Right lobe of liver (tissue), 6 donors: ENCODE data around the gene GABRA4. TPM values are rescaled to one million over a fixed set of nuclear protein-coding genes. Genes with fewer than 3 reads are reported as not detected.

Experiments used
- ATAC-seq, 4 donors: fragments of 200-7000 bp; cut with Tn5 transposase; one replicate each; pipeline ENCODE4 v1.9.1; 2020; ENCODE audit warnings: mild to moderate bottlenecking in 4 of 4, moderate library complexity in 4 of 4
- DNase-seq, 3 donors: peaks; one replicate each; pipeline ENCODE4 v3.0.0-alpha.2; 2020
- H3K27ac ChIP-seq, 3 donors: fragments of 200-600 bp; one replicate each; pipeline ENCODE4 v1.8.0; 2022
- H3K27me3 ChIP-seq, 2 donors: fragments of 200-600 bp; one replicate each; pipeline ENCODE4 v1.8.0; 2022
- H3K36me3 ChIP-seq, 4 donors: fragments of 200-600 bp; sonication (generic) in 1 of 4; one replicate each; pipeline versions ENCODE4 v1.5.1 to v1.8.0; 2017 to 2022; ENCODE audit warnings: control low read depth in 1 of 4
- H3K4me1 ChIP-seq, 4 donors: fragments of 200-600 bp; sonication (generic) in 1 of 4; one replicate each; pipeline versions ENCODE4 v1.5.1 to v1.8.0; 2017 to 2022; ENCODE audit warnings: control low read depth in 1 of 4
- H3K4me3 ChIP-seq, 3 donors: fragments of 200-600 bp; one replicate each; pipeline ENCODE4 v1.8.0; 2022
- H3K9me3 ChIP-seq, 4 donors: fragments of 200-600 bp; sonication (generic) in 1 of 4; one replicate each; pipeline versions ENCODE4 v1.5.1 to v1.8.0; 2017 to 2022; ENCODE audit warnings: control low read depth in 1 of 4
- CTCF ChIP-seq, 4 donors: fragments of 200-600 bp in 3 of 4; fragments of 450-650 bp in 1 of 4; IDR thresholded peaks; one replicate each; pipeline versions ENCODE4 v1.5.1 to v1.8.0; 2016 to 2022; ENCODE audit warnings: antibody characterized with exemption in 4 of 4, mild to moderate bottlenecking in 2 of 4
- POLR2A ChIP-seq: fragments of 450-650 bp; IDR thresholded peaks from one replicate; pipeline ENCODE4 v1.6.1; 2017; ENCODE audit warnings: antibody characterized with exemption, mild to moderate bottlenecking
- WGBS: methylation state at CpG from one replicate; pipeline ENCODE4 v1.1.6; 2018; ENCODE audit warnings: low coverage, low lambda C conversion rate; ENCODE audit not compliant: insufficient coverage; ENCODE audit errors: missing lambda C conversion rate; 5-methylcytosine and 5-hydroxymethylcytosine counted together
- intact Hi-C, 2 donors: fragments of 100-400 bp; cut with DNase I; formaldehyde crosslinking; loops; one replicate each; pipeline versions ENCODE4 v1.11.2 to v1.14.1; 2022
- total RNA-seq, 6 experiments: library from RNA; depleted of rRNA in 2 of 6; stranded (reverse); fragments of >200 nt in 2 of 6; fragmentation: NEBNext Ultra II Directional in 3 of 6; extraction: Animal tissue kit (Norgen Biotek cat#: 25700) in 3 of 6; gene quantifications; one replicate each; pipeline versions ENCODE4 v1.1.0 to v1.2.4, GENCODE V29; 2016 to 2023
- donor health status: DM: no; HTN: yes; CAD: no.
- donor health status: DM: no; HTN: no; CAD: no.
- donor health status: DM: no; HTN: no; CAD: no.
- donor health status: DM: no; HTN: yes; CAD: no.
- donor health status: DM: no; HTN: yes; CAD: no.

The GABRA4 gene
- total RNA-seq, 6 experiments from 2014 or later = 0.12 TPM; not detected in 5

GRCh38 chr4:46967631-46968030 is 25.8 kb downstream of the GABRA4 start:
- WGBS = 54% methylated on average over 2 of the region's 2 CpGs
- Histone ChIP-seq H3K27me3 (no peaks in the 10 kb centered on the region), H3K4me3 (no peak overlapping the region), H3K9me3 (no peaks in the 10 kb centered on the region), H3K36me3 (no peaks in the 10 kb centered on the region), H3K4me1 (no peaks in the 10 kb centered on the region), H3K27ac (no peak overlapping the region)
- intact Hi-C loops = no loop called here
- DNase-seq = no peak
- no peak for TF ChIP-seq POLR2A
- TF ChIP-seq CTCF (IDR thresholded peaks at IDR 0.05) = no peak
- ATAC-seq = no peak

- no peaks in the 10 kb centered on the region for H3K9me3 ChIP-seq
- DNase-seq (no peak), ATAC-seq (no peak)
- no peaks in the 10 kb centered on the region for H3K36me3 ChIP-seq
- no peak overlapping the region for H3K4me3 ChIP-seq
- TF ChIP-seq POLR2A (no peak), CTCF (IDR thresholded peaks at IDR 0.05) (no peak)
- H3K27me3 ChIP-seq = no peaks in the 10 kb centered on the region
- no peak overlapping the region for H3K27ac ChIP-seq
- 34% methylated on average over 2 of the region's 2 CpGs for WGBS
- intact Hi-C loops = no loop called here
- H3K4me1 ChIP-seq = no peaks in the 10 kb centered on the region
These were observed 34.5 kb downstream of the GABRA4 start for GRCh38 chr4:46958742-46959488.

- Histone ChIP-seq H3K36me3 (no peaks in the 10 kb centered on the region), H3K4me3 (no peak overlapping the region), H3K4me1 (no peaks in the 10 kb centered on the region), H3K27ac (no peak overlapping the region), H3K27me3 (no peaks in the 10 kb centered on the region), H3K9me3 (no peaks in the 10 kb centered on the region)
- ATAC-seq = no peak
- no peak for DNase-seq
- intact Hi-C loops = no loop called here
- WGBS = 48% methylated on average over 4 of the region's 4 CpGs
- no peak for TF ChIP-seq POLR2A
- no peak for TF ChIP-seq CTCF (IDR thresholded peaks at IDR 0.05)
These were observed 36.9 kb downstream of the GABRA4 start for GRCh38 chr4:46956451-46956850.

GRCh38 chr4:46955601-46956000 is 37.8 kb downstream of the GABRA4 start:
- no peaks in the 10 kb centered on the region for H3K9me3 ChIP-seq
- no peak overlapping the region for H3K27ac ChIP-seq
- TF ChIP-seq POLR2A = no peak
- TF ChIP-seq CTCF (IDR thresholded peaks at IDR 0.05) = no peak
- intact Hi-C loops = no loop called here
- no peaks in the 10 kb centered on the region for H3K27me3 ChIP-seq
- DNase-seq (no peak), ATAC-seq (no peak)
- no peaks in the 10 kb centered on the region for H3K36me3 ChIP-seq
- H3K4me3 ChIP-seq = no peak overlapping the region
- no peaks in the 10 kb centered on the region for H3K4me1 ChIP-seq

- ATAC-seq = no peak
- no peaks in the 10 kb centered on the region for H3K9me3 ChIP-seq
- DNase-seq = no peak
- H3K27me3 ChIP-seq = no peaks in the 10 kb centered on the region
- no peak overlapping the region for H3K4me3 ChIP-seq
- H3K4me1 ChIP-seq = no peaks in the 10 kb centered on the region
- no peak overlapping the region for H3K27ac ChIP-seq
- intact Hi-C loops = no loop called here
- H3K36me3 ChIP-seq = no peaks in the 10 kb centered on the region
- TF ChIP-seq POLR2A (no peak), CTCF (IDR thresholded peaks at IDR 0.05) (no peak)
These were observed 38.7 kb downstream of the GABRA4 start for GRCh38 chr4:46954643-46955042.
